BJ (cell line): ENCODE data around the gene PWP1. TPM values are rescaled to one million over a fixed set of nuclear protein-coding genes. Genes with fewer than 3 reads are reported as not detected.
"Not testable (repeated sequence)": the region's sequence is repeated elsewhere in the genome, so short reads cannot be mapped to it uniquely, and the experiment has no call there.

ENCODE experiments used
- CTCF ChIA-PET: fragments of 350-600 bp; formaldehyde crosslinking; extraction: SDS; loops from one replicate; lab custom pipeline; 2021; ENCODE audit warnings: antibody characterized with exemption, inconsistent platforms; lab: Yijun Ruan, JAX
- POLR2A ChIA-PET: fragments of 300-600 bp; sonication (Branson Sonifier 250); formaldehyde crosslinking; extraction: SDS; loops from one replicate; lab custom pipeline; 2021; ENCODE audit warnings: antibody characterized with exemption; lab: Charles Lee
- DNase-seq: peaks from one replicate; pipeline ENCODE4 v3.0.0-alpha.2; 2011; ENCODE audit warnings: low read depth
- H3K27me3 ChIP-seq: 2 replicates; pipeline ENCODE4 v1.6.0; 2011; ENCODE audit warnings: low read length; ENCODE audit not compliant: control insufficient read depth, insufficient read depth
- H3K36me3 ChIP-seq: 2 replicates; pipeline ENCODE4 v1.5.1; 2011; ENCODE audit warnings: low read length; ENCODE audit not compliant: control insufficient read depth, insufficient read depth
- H3K4me3 ChIP-seq: 2 replicates; pipeline ENCODE4 v1.5.1; 2011; ENCODE audit warnings: low read depth, mild to moderate bottlenecking, control low read depth, low read length
- polyA plus RNA-seq: library from polyadenylated mRNA; depleted of rRNA; stranded (reverse); fragments of >200 nt; gene quantifications from 2 replicates; pipeline ENCODE4 v1.2.3, GENCODE V29; 2011
- TF ChIP-seq, protein P1 (sequence below): IDR thresholded peaks from 2 replicates; pipeline ENCODE4 v1.5.1; 2011; ENCODE audit warnings: low read depth, mild to moderate bottlenecking, control low read depth, inconsistent platforms, low read length, moderate library complexity; ENCODE audit not compliant: insufficient read depth

The PWP1 gene
- polyA plus RNA-seq, 1 experiment = 53.4 TPM

DNA sequence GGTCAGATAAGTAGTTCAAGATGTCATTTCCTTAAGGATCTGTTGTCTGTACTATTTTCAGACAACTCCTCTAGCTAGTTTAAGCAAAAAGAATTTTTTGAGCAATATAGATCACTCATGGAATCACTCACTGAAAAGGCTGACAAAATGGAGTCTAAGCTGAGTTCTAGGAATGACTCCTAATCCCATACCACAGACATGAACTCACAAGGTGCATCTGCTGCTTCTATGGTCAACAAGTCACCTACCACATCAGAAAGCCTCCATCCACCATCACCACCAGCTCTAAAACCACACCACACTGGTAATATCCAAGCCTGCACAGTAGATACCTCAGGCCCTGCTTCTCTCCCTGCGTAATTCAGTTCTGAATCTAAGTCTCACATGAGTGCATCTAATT lies 33.0 kb downstream of the PWP1 start:
- Histone ChIP-seq H3K4me3 (no peak overlapping the region), H3K27me3 (no peaks in the 10 kb centered on the region), H3K36me3 (peaks cover 1% of the 10 kb centered on the region; the same call in 1 of the 2 replicates)
- ChIA-PET CTCF (interaction anchor here (1.4 kb wide), 1 partner anchor 22 kb away, joined by 5 read pairs; no protein-coding TSS in a partner anchor), POLR2A (no interaction called here)
- TF ChIP-seq, protein P1, sequence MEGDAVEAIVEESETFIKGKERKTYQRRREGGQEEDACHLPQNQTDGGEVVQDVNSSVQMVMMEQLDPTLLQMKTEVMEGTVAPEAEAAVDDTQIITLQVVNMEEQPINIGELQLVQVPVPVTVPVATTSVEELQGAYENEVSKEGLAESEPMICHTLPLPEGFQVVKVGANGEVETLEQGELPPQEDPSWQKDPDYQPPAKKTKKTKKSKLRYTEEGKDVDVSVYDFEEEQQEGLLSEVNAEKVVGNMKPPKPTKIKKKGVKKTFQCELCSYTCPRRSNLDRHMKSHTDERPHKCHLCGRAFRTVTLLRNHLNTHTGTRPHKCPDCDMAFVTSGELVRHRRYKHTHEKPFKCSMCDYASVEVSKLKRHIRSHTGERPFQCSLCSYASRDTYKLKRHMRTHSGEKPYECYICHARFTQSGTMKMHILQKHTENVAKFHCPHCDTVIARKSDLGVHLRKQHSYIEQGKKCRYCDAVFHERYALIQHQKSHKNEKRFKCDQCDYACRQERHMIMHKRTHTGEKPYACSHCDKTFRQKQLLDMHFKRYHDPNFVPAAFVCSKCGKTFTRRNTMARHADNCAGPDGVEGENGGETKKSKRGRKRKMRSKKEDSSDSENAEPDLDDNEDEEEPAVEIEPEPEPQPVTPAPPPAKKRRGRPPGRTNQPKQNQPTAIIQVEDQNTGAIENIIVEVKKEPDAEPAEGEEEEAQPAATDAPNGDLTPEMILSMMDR = no peak
- DNase-seq = no peak

DNA sequence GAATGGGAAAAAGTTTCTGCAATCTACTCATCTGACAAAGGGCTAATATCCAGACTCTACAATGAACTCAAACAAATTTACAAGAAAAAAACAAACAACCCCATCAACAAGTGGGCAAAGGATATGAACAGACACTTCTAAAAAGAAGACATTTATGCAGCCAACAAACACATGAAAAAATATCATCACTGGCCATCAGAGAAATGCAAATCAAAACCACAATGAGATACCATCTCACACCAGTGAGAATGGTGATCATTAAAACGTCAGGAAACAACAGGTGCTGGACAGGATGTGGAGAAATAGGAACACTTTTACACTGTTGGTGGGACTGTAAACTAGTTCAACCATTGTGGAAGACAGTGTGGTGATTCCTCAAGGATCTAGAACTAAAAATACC lies 41.7 kb downstream of the PWP1 start:
- DNase-seq, POLR2A ChIA-PET, H3K4me3 ChIP-seq: not testable (repeated sequence)

DNA sequence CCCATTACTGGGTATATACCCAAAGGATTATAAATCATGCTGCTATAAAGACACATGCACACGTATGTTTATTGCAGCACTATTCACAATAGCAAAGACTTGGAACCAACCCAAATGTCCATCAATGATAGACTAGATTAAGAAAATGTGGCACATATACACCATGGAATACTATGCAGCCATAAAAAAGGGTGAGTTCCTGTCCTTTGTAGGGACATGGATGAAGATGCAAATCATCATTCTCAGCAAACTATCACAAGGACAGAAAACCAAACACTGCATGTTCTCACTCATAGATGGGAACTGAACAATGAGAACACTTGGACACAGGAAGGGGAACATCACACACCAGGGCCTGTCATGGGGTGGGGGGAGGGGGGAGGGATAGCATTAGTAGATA lies 42.1 kb downstream of the PWP1 start:
- DNase-seq, H3K27me3 ChIP-seq, H3K36me3 ChIP-seq, CTCF ChIA-PET, POLR2A ChIA-PET, H3K4me3 ChIP-seq: not testable (repeated sequence)

More for the DNA sequence above, 41.7 kb downstream of the PWP1 start:
- H3K36me3 ChIP-seq, H3K27me3 ChIP-seq, CTCF ChIA-PET: not testable (repeated sequence)

DNA sequence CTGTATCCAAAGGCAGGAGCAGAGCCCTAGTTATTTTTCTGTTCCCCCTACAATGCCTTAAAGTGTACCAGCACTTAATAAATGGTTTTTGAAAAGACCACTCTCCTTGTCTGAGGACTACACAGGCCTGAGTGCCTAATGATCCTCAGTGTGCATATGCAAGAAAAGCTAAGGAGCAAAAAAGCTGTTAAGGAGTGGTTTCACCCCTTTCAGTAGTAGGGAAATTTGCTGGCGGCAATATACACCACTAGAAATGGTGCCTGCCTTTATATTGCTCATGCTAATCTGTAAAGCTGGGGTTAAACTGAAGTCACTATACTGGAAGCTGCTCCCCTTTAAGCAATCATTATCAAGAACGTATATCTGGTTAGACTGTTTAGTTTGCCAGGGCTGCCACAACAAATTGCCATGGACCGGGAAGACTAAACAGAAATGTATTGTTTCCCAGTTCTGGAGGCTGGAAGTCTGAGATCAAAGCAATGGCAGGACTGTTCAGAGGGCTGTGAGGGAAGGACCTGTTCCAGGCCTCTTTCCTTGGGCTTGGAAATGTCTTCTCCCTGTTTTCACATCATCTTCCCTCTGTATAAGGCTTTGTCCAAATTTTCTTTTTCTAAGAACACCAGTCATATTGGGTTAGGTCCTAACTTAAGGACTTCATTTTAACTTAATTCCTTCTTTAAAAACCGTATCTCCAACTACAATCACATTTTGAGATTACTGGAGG lies 45.2 kb downstream of the PWP1 start:
- CTCF ChIA-PET = interaction anchor here (0.6 kb wide), 1 partner anchor 125 kb away, joined by 3 read pairs; no protein-coding TSS in a partner anchor

DNA sequence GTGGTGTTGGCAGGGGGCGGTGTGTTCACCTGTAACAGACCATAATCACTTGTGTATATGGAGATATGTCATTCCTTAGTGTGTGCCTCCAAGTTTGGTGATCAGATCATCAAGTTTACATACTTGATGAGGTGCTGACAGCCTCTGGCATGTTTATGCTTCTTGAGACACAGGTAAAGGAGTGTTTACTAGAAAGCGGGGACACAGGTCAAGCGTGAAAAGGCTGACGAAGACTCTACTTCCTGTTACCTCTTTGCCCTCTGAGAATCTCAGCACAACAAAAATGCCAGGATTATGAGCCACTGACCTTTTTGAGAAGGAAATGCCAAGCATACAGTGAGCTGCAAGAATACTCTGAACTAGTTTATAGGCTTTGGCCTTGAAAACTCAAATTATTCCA lies 45.8 kb downstream of the PWP1 start:
- Histone ChIP-seq H3K27me3 (no peaks in the 10 kb centered on the region), H3K4me3 (no peak overlapping the region), H3K36me3 (peaks cover 2% of the 10 kb centered on the region)
- no peak for DNase-seq
- TF ChIP-seq, protein P1 = no peak
- POLR2A ChIA-PET = no interaction called here
- CTCF ChIA-PET = no interaction called here

More for the DNA sequence above, 45.2 kb downstream of the PWP1 start:
- Histone ChIP-seq H3K4me3 (no peak overlapping the region), H3K27me3 (no peaks in the 10 kb centered on the region), H3K36me3 (peaks cover 2% of the 10 kb centered on the region)
- POLR2A ChIA-PET = no interaction called here
- TF ChIP-seq, protein P1 = no peak
- no peak for DNase-seq

DNA sequence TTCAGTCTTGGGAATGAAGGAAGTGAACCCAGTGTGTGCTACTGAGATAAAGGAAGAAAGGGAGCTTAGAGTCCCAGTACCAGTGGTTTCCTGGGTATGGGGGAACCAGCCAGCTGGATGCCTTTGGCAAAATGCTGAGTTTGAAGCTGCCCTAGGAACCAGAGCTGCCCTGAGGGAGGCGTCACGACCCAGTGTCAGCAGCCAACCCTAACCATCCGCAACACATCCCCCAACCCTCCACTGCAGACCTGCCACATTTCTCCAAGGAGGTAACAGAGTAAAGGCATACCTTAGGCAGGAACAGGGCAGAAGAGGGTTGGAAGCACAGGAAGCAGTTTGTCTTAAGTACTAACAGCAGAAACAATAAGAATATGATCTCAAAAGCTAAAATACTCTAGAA lies 46.8 kb downstream of the PWP1 start:
- Histone ChIP-seq H3K27me3 (no peaks in the 10 kb centered on the region), H3K4me3 (no peak overlapping the region), H3K36me3 (peaks cover 4% of the 10 kb centered on the region)
- no peak for DNase-seq
- CTCF ChIA-PET = no interaction called here
- POLR2A ChIA-PET = no interaction called here
- TF ChIP-seq, protein P1 = no peak
